Stimulated activated memory B cell treated with anti-CD40 and anti-IgM and Interleukin-4, amounts not matched to agents 10 μg/mL and 1 μg/mL and 100 μg/mL, for 72 hours (primary cell): ENCODE data around the gene GTPBP4.
"Not testable (repeated sequence)": the region's sequence is repeated elsewhere in the genome, so short reads cannot be mapped to it uniquely, and the experiment has no call there.

ENCODE experiments used
- ATAC-seq: fragments of 150-1000 bp; cut with Tn5 transposase; 2 replicates; pipeline ENCODE4 v1.10.0; 2021
- H3K27ac Mint-ChIP-seq: one replicate; pipeline ENCODE4 v1.8.0; 2022; ENCODE audit warnings: mild to moderate bottlenecking, mixed read lengths
- H3K27me3 Mint-ChIP-seq: one replicate; pipeline ENCODE4 v1.8.0; 2022; ENCODE audit warnings: mixed read lengths
- H3K36me3 Mint-ChIP-seq: one replicate; pipeline ENCODE4 v1.8.0; 2022; ENCODE audit warnings: mixed read lengths
- H3K4me1 Mint-ChIP-seq: one replicate; pipeline ENCODE4 v1.8.0; 2022; ENCODE audit warnings: mixed read lengths
- H3K4me3 Mint-ChIP-seq: one replicate; pipeline ENCODE4 v1.8.0; 2022; ENCODE audit warnings: mild to moderate bottlenecking, moderate library complexity, mixed read lengths
- H3K9me3 Mint-ChIP-seq: one replicate; pipeline ENCODE4 v1.8.0; 2022; ENCODE audit warnings: mixed read lengths

GTPBP4 gene

GRCh38 chr10:994836-995558 lies 6.8 kb downstream of the GTPBP4 start:
- peaks cover 23% of the 10 kb centered on the region for H3K4me1 Mint-ChIP-seq
- peaks cover 73% of the 10 kb centered on the region for H3K36me3 Mint-ChIP-seq
- H3K4me3 Mint-ChIP-seq, result no peak overlapping the region
- ATAC-seq, result no peak
- no peaks in the 10 kb centered on the region for H3K9me3 Mint-ChIP-seq
- H3K27ac Mint-ChIP-seq, result peak overlapping the region; percentile 38
- no peaks in the 10 kb centered on the region for H3K27me3 Mint-ChIP-seq

DNA sequence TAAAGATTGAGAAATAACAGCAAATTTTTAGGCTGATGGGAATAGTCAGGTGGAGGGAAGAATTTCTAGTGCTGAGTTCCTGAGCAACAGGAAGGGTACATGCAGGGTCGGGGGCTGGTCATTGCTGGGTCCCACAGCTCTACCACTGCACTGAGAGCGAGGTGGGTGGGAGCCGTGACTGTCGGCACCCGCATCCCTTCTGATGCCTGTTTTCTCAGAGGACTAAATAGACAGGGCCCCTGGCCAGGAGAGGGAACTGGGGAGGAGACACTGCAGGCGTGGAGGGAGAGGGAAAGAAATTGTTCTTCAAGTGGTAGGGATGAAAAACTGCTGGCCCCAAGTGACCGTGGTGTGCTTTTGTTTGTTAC lies 7.3 kb downstream of the GTPBP4 start:
- Mint-ChIP-seq H3K27ac (peak overlapping the region; percentile 38), H3K27me3 (no peaks in the 10 kb centered on the region), H3K4me3 (no peak overlapping the region), H3K4me1 (peaks cover 18% of the 10 kb centered on the region), H3K9me3 (no peaks in the 10 kb centered on the region), H3K36me3 (peaks cover 73% of the 10 kb centered on the region)
- no peak for ATAC-seq

- H3K4me1 Mint-ChIP-seq, result peaks cover 15% of the 10 kb centered on the region
- H3K9me3 Mint-ChIP-seq, result no peaks in the 10 kb centered on the region
- H3K4me3 Mint-ChIP-seq, result no peak overlapping the region
- H3K27me3 Mint-ChIP-seq, result no peaks in the 10 kb centered on the region
- no peak overlapping the region for H3K27ac Mint-ChIP-seq
- no peak for ATAC-seq
- peaks cover 73% of the 10 kb centered on the region for H3K36me3 Mint-ChIP-seq
These were observed 7.8 kb downstream of the GTPBP4 start for GRCh38 chr10:996031-996430.

GRCh38 chr10:997266-998022 lies 9.2 kb downstream of the GTPBP4 start:
- H3K9me3 Mint-ChIP-seq, result peaks cover 7% of the 10 kb centered on the region
- H3K4me1 Mint-ChIP-seq, result peaks cover 13% of the 10 kb centered on the region
- no peaks in the 10 kb centered on the region for H3K27me3 Mint-ChIP-seq
- H3K27ac Mint-ChIP-seq, result no peak overlapping the region
- no peak for ATAC-seq
- H3K36me3 Mint-ChIP-seq, result peaks cover 86% of the 10 kb centered on the region
- no peak overlapping the region for H3K4me3 Mint-ChIP-seq

GRCh38 chr10:1002425-1003006 lies 14.3 kb downstream of the GTPBP4 start:
- Mint-ChIP-seq H3K4me3 (no peak overlapping the region), H3K27ac (no peak overlapping the region), H3K9me3 (peaks cover 7% of the 10 kb centered on the region), H3K36me3 (peaks cover 89% of the 10 kb centered on the region), H3K4me1 (peaks cover 5% of the 10 kb centered on the region), H3K27me3 (no peaks in the 10 kb centered on the region)
- ATAC-seq, result no peak

GRCh38 chr10:1003884-1004670 lies 15.8 kb downstream of the GTPBP4 start:
- Mint-ChIP-seq H3K27me3 (no peaks in the 10 kb centered on the region), H3K4me3 (no peak overlapping the region), H3K9me3 (peaks cover 7% of the 10 kb centered on the region), H3K4me1 (peaks cover 5% of the 10 kb centered on the region), H3K27ac (no peak overlapping the region), H3K36me3 (peaks cover 89% of the 10 kb centered on the region)
- no peak for ATAC-seq

DNA sequence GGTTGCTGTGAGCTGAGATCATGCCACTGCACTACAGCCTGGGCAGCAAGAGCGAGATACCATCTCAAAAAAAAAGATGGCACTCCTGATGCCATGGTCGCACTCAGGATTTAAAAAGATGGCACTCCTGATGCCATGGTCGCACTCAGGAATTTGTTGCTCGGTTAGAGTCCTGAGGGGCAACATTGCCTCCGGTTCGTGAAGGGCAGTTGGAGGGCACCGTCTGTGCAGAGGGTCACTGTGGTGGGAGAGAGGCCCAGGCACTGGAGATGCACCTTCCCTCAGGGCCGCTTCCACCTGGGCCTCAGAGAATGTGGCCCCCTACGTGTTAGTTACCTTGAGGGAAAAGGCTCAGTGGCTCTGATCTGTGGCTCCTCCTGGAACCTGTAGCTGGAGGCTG lies 18.3 kb downstream of the GTPBP4 start:
- Mint-ChIP-seq H3K4me3 (no peak overlapping the region), H3K9me3 (peaks cover 4% of the 10 kb centered on the region), H3K4me1 (no peaks in the 10 kb centered on the region), H3K27me3 (no peaks in the 10 kb centered on the region), H3K27ac (no peak overlapping the region), H3K36me3 (peaks cover 91% of the 10 kb centered on the region)
- ATAC-seq, result no peak

DNA sequence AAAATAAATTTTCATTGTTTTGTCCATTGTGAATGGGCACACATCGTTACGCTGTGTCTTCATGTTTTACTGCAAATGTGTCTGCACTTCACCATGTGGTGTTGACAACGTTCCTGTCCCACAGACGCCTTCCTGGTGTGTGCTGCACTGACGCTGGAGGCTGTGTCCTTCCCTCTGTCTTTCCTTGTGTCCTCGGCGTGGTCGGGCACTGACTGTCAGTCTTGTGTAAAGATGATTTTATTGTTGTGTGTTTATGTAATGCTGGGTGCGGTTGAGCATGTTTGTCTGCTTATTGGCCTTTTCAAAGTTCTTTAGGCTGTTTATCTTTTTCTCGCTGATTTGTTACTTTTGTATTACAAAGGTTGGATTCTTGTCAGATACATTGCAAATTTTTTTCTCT lies 19.3 kb downstream of the GTPBP4 start:
- ATAC-seq, result no peak
- Mint-ChIP-seq H3K4me1 (no peaks in the 10 kb centered on the region), H3K4me3 (no peak overlapping the region), H3K9me3 (no peaks in the 10 kb centered on the region), H3K27ac (no peak overlapping the region), H3K36me3 (peaks cover 91% of the 10 kb centered on the region), H3K27me3 (no peaks in the 10 kb centered on the region)

DNA sequence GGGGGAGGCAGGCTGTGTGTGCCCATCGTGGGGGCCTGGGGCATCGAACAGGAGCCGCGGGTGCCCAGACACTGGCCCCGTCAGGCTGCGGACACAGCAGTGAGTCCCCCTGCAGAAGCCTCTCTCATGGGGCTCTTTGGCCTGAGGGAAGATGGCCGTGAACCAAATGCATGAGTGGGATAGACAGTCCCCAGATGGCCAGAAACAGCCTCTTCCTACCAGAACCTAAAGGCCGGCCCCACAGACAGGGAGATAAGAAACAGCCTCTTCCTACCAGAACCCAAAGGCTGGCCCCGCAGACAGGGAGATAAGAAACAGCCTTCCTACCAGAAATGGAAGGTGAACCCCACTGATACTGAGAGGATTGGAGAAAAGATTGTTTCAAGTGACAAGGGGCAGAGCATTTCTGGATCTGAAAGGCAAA lies 20.8 kb downstream of the GTPBP4 start:
- ATAC-seq, result no peak
- Mint-ChIP-seq H3K27me3 (no peaks in the 10 kb centered on the region), H3K4me3 (no peak overlapping the region), H3K9me3 (no peaks in the 10 kb centered on the region), H3K36me3 (peaks cover 88% of the 10 kb centered on the region), H3K27ac (no peak overlapping the region), H3K4me1 (no peaks in the 10 kb centered on the region)

GRCh38 chr10:1009947-1010346 lies 21.7 kb downstream of the GTPBP4 start:
- not testable (repeated sequence) for H3K27ac Mint-ChIP-seq, ATAC-seq, H3K4me1 Mint-ChIP-seq, H3K9me3 Mint-ChIP-seq, H3K27me3 Mint-ChIP-seq, H3K4me3 Mint-ChIP-seq
- peaks cover 89% of the 10 kb centered on the region for H3K36me3 Mint-ChIP-seq

DNA sequence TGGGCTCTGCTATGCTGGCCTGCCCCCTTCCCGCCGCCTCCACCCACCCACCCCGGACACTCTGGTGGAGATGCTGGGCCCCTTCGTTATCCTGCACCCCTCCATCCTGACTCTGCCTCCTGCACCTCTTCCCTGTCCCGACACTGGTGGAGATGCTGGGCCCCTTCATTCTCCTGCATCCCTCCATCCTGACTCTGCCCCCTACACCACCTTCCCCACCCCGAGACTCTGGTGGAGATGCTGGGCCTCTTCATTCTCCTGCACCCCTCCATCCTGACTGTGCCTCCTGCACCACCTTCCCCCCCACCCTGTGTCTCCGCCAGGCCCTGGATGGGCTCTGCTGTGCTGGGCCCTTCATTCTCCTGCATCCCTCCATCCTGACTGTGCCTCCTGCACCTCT lies 22.5 kb downstream of the GTPBP4 start:
- H3K27ac Mint-ChIP-seq, result no peak overlapping the region
- H3K4me3 Mint-ChIP-seq, result peak overlapping the region; percentile 1
- H3K4me1 Mint-ChIP-seq, result no peaks in the 10 kb centered on the region
- H3K9me3 Mint-ChIP-seq, result no peaks in the 10 kb centered on the region
- ATAC-seq, result no peak
- peaks cover 84% of the 10 kb centered on the region for H3K36me3 Mint-ChIP-seq
- H3K27me3 Mint-ChIP-seq, result no peaks in the 10 kb centered on the region

DNA sequence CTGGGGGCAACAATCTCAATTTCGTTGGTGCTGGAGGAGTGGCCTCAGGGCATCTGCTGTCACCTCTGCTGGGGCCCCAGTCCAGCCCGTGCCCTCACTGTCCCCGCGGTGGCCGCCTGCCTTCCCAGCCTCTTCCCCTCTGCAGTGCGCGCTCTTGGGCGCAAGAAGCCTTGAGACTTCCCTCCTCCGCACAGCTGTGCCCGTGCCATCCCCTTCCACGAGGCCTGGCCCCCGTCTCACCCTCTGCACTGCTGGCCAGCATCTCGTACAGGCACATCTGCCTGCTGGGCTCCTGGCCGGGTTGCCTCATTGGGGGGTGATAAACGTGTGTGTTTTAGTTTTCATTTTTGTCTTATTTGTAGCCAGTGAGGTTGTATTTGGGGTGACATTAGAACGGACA lies 23.5 kb downstream of the GTPBP4 start:
- Mint-ChIP-seq H3K36me3 (peaks cover 85% of the 10 kb centered on the region), H3K9me3 (no peaks in the 10 kb centered on the region), H3K4me1 (no peaks in the 10 kb centered on the region), H3K27me3 (no peaks in the 10 kb centered on the region), H3K27ac (no peak overlapping the region), H3K4me3 (no peak overlapping the region)
- ATAC-seq, result no peak

GRCh38 chr10:1015688-1016087 lies 27.5 kb downstream of the GTPBP4 start:
- no peaks in the 10 kb centered on the region for H3K27me3 Mint-ChIP-seq
- peaks cover 84% of the 10 kb centered on the region for H3K36me3 Mint-ChIP-seq
- H3K4me3 Mint-ChIP-seq, result no peak overlapping the region
- no peak overlapping the region for H3K27ac Mint-ChIP-seq
- no peaks in the 10 kb centered on the region for H3K4me1 Mint-ChIP-seq
- no peaks in the 10 kb centered on the region for H3K9me3 Mint-ChIP-seq
- ATAC-seq, result no peak

DNA sequence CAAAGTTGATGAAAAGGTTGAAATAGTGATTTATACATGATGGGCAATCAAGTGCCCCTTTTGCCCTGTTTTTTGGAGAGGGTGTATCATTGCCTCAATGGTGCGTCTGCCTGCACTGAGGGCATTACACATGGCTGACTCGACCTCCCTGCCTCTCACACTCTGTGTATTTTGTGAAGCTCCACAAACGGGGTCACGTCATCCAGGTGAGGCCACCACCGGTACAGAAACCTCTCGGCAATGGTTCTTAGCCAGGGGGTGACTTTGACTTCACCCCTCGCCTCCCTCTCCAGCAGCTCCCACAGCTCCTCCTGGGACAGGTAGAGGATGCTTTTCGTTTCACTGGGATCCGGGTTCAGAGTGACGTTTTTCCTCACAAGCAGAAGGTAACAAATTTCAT lies 31.1 kb downstream of the GTPBP4 start:
- peaks cover 58% of the 10 kb centered on the region for H3K36me3 Mint-ChIP-seq
- H3K27me3 Mint-ChIP-seq, result no peaks in the 10 kb centered on the region
- H3K27ac Mint-ChIP-seq, result no peak overlapping the region
- ATAC-seq, result no peak
- H3K4me1 Mint-ChIP-seq, result no peaks in the 10 kb centered on the region
- H3K9me3 Mint-ChIP-seq, result no peaks in the 10 kb centered on the region
- no peak overlapping the region for H3K4me3 Mint-ChIP-seq

GRCh38 chr10:1020460-1020859 lies 32.2 kb downstream of the GTPBP4 start:
- Mint-ChIP-seq H3K4me1 (no peaks in the 10 kb centered on the region), H3K27ac (no peak overlapping the region)

More at GRCh38 chr10:1020460-1020859, 32.2 kb downstream of the GTPBP4 start:
- Mint-ChIP-seq H3K4me3 (no peak overlapping the region), H3K27me3 (no peaks in the 10 kb centered on the region), H3K9me3 (no peaks in the 10 kb centered on the region), H3K36me3 (peaks cover 56% of the 10 kb centered on the region)
- no peak for ATAC-seq
